ENCODE data around the gene LRRC56. TPM values are rescaled to one million over a fixed set of nuclear protein-coding genes. Genes with fewer than 3 reads are reported as not detected.

LRRC56 gene
- total RNA-seq, 1 donor = 0.43 TPM

- no peak for TF ChIP-seq CTCF (IDR thresholded peaks at IDR 0.05; ENCODE audit: insufficient read depth, low read depth, low read length)
- DNase-seq (ENCODE audit: low read depth) = no peak
- no peak overlapping the region for H3K4me3 ChIP-seq (ENCODE audit: low read depth, low read length)
These were observed 20.2 kb downstream of the LRRC56 start for GRCh38 chr11:557328-558132.

- no peak for TF ChIP-seq CTCF (IDR thresholded peaks at IDR 0.05; ENCODE audit: insufficient read depth, low read depth, low read length)
- no peak overlapping the region for H3K4me3 ChIP-seq (ENCODE audit: low read depth, low read length)
- DNase-seq (ENCODE audit: low read depth) = no peak
These were observed 21.2 kb downstream of the LRRC56 start for GRCh38 chr11:558503-558902.

- no peak for TF ChIP-seq CTCF (IDR thresholded peaks at IDR 0.05; ENCODE audit: insufficient read depth, low read depth, low read length)
- H3K4me3 ChIP-seq (ENCODE audit: low read depth, low read length) = no peak overlapping the region
- no peak for DNase-seq (ENCODE audit: low read depth)
These were observed 21.8 kb downstream of the LRRC56 start for GRCh38 chr11:559020-559620.

GRCh38 chr11:559712-560304 lies 22.5 kb downstream of the LRRC56 start:
- no peak for TF ChIP-seq CTCF (IDR thresholded peaks at IDR 0.05; ENCODE audit: insufficient read depth, low read depth, low read length)
- H3K4me3 ChIP-seq (ENCODE audit: low read depth, low read length) = peak overlapping the region; percentile 68
- DNase-seq (ENCODE audit: low read depth) = no peak

- DNase-seq (ENCODE audit: low read depth) = peak; percentile 87
- TF ChIP-seq CTCF (IDR thresholded peaks at IDR 0.05; ENCODE audit: insufficient read depth, low read depth, low read length) = no peak
These were observed 23.2 kb downstream of the LRRC56 start, which contains the start of the genes LMNTD2 and RASSF7 for GRCh38 chr11:560305-561147. Gene LMNTD2 (minus strand): TSS chr11:560738. CDS start chr11:560716, 22 bp downstream. Gene RASSF7 (plus strand): TSS chr11:560970. CDS start chr11:561769, 799 bp downstream.

More at GRCh38 chr11:560305-561147, 23.2 kb downstream of the LRRC56 start, which contains the start of the genes LMNTD2 and RASSF7:
- H3K4me3 ChIP-seq (ENCODE audit: low read depth, low read length) = peak within 1 kb of the TSS; percentile 68

Data from fibroblast of villous mesenchyme (primary cell).